Hematopoietic multipotent progenitor cell treated with erythropoietin and hydrocortisone succinate and interleukin-3 and kit ligand, for 17 days (in vitro differentiated cells): ENCODE results near the gene ZRANB2.

Experiments used
- DNase-seq: peaks from one replicate; pipeline ENCODE4 v3.0.0-alpha.2; 2015; ENCODE audit warnings: low spot score

The ZRANB2 gene, protein sequence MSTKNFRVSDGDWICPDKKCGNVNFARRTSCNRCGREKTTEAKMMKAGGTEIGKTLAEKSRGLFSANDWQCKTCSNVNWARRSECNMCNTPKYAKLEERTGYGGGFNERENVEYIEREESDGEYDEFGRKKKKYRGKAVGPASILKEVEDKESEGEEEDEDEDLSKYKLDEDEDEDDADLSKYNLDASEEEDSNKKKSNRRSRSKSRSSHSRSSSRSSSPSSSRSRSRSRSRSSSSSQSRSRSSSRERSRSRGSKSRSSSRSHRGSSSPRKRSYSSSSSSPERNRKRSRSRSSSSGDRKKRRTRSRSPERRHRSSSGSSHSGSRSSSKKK

GRCh38 chr1:71080739-71081696, at the start of gene ZRANB2:
Gene ZRANB2 (minus strand): TSS chr1:71081035. CDS start chr1:71080995, 40 bp downstream.
- peak; percentile 97 for DNase-seq

DNA sequence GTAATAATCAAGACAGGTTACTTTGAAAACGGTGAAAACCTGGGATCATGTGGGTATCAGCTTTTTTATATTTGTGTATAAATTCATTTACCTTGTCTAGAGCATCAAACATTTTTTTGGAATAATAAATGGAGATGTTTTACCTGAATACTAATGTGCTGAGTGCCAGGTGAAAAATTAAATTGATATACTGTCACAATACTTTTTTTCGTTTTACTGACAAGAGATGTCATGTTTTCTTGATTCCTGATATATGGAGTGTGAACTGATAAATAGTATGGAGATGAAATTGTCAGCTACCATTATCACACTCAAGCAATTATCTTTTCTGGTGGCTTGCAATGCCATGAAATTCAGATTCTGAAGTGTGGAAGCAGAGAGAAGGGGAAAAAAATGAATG, 47.2 kb upstream of the ZRANB2 start:
- DNase-seq: no peak

- no peak for DNase-seq
Observed at GRCh38 chr1:71118086-71118485, 37.3 kb upstream of the ZRANB2 start.

GRCh38 chr1:71116729-71117128, 35.9 kb upstream of the ZRANB2 start:
- no peak for DNase-seq

DNA sequence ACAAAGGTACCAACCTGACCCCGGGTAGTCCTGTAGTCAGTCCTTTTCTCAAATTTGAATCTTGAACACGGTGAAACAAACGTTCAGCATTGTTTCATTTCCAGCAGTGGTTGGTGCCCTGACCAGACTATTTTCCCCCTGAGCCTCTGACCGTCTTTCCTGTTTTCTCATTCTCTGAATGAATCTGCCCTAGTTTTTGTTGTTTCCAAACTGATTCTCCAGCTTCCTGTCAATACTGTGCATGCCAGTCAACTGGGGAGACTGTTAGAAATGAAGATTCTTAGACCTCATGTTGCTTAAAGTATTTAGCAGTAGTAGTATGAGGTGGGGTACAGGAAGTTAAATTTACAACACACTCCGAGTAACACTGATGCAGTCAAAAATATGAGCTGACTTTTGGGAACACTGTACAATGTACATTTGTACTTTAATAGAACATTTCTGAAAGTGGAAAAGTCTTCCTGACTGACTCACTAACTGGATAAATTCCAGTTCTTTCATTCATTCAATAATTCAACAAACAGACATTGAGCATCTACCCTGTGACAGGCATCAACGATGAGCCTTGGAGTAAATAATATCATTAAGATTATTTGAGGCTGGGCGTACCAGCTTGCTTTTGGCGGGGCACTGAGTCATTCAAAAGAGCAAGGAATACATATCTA, 26.0 kb upstream of the ZRANB2 start:
- DNase-seq: no peak

DNA sequence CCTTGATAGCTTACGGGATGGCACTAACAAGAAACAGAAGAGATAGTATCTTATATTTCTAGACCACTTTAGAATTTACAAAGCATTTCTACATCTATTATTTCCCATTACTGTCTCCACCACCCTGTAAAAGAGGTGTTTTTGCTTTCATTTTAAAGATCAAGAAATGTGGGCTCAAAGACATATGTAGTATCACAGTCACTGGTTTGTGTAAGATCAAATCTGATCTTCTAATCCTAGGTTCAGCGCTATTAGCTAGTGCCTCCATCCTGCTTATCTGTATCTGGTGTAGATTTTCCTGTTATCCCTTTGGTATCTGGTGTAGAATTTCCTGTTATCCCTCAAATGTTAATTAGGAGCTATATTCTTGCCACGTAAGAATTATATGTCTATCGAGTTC, 23.6 kb upstream of the ZRANB2 start:
- DNase-seq: no peak

- no peak for DNase-seq
Observed at GRCh38 chr1:71101839-71102376, 21.1 kb upstream of the ZRANB2 start.

GRCh38 chr1:71097428-71097827, 16.6 kb upstream of the ZRANB2 start:
- no peak for DNase-seq

DNA sequence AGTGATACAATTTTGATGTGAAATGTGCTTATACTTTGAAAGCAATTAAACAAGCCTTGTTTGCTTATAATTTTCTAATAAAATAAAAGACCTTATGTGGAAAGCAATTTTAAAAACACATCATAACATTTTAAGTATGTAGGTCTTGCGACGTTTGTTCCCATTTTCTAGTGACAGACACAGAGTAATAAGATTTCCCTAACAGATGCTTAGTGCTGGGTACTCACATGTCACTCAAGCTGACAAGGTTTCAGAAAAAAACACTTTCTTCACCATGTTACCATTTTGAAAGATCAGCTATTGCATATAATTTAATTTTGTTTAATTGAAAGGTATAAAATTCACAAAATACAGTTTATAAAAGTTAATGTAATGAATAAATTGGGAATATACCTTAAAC, 14.1 kb upstream of the ZRANB2 start:
- DNase-seq: no peak

DNA sequence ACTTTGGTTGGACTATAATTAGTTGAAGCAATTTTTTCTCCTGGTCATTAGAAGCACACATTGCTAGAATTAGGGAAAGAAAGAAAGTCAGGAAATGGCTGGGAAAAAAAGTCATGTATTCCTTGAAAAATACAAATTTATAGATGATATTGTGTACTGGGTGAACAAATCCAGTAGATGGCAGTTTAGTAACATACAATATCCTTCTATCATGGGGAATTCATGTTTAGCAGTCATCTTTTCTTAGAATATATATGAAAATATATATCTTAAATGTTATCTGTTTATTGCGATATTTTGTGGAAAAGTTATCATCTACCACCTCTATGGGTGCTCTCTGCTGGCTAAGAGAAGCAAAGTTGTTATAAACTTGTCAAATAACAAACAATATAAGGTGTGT, 13.1 kb upstream of the ZRANB2 start:
- no peak for DNase-seq

DNA sequence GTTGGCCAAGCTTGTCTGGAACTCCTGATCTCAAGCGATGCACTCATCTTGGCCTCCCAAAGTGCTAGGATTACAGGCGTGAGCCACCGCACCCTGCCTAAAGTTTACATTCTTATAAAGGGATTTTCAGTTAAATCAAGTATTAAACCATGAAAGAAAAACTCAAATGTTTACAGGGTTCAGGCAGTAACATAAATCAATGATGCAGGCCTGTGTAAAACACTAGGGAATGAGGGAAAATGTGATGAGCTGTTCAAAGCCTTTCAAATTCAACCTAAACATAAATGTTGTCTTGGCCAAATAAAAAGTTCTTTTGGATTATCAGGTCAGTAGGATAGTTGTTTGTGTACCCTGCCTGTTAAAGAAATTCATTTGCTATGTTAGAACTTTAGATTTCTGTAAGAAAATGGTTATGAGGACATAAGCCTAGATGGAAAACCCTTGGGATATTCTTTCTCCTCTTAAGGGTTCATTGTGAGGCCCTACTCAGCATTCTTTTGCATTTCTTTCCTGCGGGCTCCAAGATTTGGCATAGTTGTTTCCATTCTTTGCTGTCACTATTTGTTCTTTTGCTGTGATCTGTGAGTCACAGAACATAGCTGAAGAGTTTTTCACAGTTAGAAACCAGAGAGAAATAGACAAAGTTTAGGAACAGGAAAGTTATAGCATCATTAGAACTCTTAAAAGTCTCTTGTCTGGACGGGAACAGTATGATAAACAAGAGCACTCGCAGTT, 8.9 kb upstream of the ZRANB2 start:
- DNase-seq: no peak

DNA sequence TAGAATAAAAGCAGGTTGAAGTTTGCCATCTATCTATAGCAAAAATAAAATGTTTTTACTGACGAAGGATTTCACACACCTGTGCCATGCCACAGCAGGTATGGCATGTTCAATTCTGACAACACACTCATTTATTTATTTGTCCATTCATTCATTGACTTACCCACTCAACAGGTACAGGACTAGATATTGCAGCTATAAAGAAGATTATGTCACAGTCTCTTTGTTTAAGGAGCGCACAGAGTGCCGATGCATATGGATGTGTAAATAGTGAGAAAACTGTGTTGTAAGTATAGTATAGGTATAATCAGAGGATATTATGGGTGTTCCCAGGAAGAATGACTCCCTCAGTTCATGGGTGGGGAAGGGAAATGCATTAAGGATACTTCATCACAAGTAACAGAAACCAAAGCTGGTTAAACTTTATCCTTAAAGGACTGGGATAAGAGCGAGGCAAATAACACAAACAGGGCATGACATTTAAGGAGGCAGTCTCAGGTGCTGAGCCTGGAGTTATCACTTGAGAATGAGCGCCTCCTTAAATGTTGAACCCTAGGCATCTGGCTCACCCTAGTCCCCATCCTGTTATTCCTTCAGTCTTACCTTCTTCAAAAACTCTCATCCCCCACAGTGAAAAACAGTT, 7.9 kb upstream of the ZRANB2 start:
- DNase-seq: no peak

GRCh38 chr1:71087713-71088112, 6.9 kb upstream of the ZRANB2 start:
- no peak for DNase-seq

GRCh38 chr1:71087060-71087459, 6.2 kb upstream of the ZRANB2 start:
- no peak for DNase-seq

DNA sequence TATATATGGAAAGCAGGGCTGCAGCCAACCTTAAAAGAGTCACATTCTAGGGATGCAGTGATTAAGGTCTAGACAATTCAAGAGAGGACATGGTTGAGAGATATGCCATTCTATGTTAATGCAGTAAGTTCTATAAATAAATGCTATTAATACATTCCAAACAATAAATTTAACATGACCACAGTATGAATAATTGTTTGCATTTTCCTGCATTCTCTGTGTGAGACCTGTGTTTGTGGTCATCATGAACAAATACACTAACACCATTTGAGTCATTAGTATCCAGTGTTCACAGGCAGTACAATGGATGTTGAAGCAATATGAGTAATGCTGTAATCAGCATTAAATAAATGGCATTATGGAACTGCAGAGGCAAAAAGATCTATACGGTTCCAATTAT, 5.5 kb upstream of the ZRANB2 start:
- DNase-seq: no peak

DNA sequence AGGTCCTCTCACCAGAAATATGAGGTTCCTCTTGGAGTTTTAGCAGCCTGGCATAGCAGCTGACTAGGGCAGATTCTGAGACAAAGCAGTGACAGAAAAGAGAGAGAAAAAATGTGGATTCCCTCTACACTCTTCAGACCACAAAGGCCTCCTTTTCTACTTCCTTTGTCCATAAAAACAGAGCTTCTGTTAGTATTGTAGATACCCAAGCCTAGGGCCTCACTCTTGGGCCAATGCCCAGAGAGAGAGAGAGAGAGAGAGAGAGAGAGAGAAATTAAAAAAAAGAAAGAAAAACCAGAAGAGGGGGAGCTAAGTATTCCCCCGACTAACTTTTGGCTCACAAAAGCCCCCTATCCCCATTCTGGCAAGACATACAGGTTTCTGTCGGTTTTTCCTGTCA, 2.4 kb upstream of the ZRANB2 start:
- no peak for DNase-seq

- no peak for DNase-seq
Observed at GRCh38 chr1:71081697-71082080, 854 bp upstream of the ZRANB2 start.

DNA sequence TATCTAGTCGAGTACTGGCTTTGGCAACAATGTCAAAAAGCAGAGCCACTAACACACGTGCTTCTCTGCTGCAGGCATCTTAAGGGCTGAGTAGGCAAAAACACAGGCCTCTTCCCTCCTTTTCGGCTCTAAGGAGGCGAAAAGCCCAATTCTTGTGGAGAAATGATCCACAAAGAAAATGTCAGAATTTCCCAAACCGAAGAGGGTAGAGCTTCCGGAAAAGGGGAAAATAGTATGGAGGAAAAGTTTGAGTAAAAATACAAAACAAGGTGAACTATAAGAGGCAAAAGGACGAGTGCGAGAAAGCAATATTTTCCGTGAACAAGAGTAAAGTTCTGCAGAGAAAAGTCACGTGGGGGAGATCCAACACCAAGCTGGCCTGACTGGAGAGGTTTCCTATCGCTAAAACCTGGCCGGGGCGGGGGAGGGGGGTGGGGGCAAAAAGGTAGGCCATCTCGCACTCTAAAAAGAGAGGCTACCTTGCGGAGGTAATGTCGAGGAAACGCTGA, 551 bp downstream of the ZRANB2 start:
- peak; percentile 56 for DNase-seq

DNA sequence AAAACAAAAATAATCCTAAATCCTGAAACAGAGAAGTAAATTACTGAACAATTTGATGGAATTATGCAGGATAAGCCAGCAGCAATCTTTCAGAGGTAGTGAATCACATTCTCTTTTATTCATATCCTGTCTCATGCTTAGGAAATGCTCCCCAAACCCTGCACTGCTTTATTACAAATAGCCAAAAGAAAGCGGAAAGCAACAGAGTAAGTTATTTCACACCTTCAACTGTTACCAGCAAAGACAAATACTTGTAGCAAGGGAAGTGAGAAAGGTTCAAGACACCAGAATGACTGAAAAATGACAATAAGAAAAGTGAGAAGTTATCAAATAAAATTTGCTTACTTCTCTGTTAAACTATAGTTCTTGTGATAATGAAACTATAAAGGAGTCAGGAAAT, 6.2 kb downstream of the ZRANB2 start:
- DNase-seq: no peak

DNA sequence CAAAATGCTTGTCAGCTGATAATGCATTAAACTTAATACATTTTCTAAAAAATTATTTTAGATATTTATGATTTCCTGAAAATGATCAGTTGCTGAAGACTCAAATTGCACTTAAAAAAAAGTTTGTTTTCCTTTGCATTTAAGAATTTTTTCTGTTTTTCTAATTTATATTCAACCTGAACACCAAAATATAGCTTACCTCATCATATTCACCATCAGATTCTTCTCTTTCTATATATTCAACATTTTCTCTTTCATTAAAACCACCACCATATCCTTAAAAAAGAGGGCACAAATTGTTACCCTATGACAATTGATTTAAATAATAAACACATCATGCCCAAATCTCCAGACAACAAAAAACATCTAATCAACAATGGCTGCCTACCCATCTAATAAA, 8.6 kb downstream of the ZRANB2 start:
- no peak for DNase-seq

GRCh38 chr1:71071720-71072119, 9.1 kb downstream of the ZRANB2 start:
- no peak for DNase-seq
